ENCODE measurements around the gene OR9G1. TPM values are rescaled to one million over a fixed set of nuclear protein-coding genes. Genes with fewer than 3 reads are reported as not detected.
"Not testable (repeated sequence)": the region's sequence is repeated elsewhere in the genome, so short reads cannot be mapped to it uniquely, and the experiment has no call there.

Gene OR9G1
- total and polyA plus RNA-seq, 2 of the 8 experiments (the other 6 are each of a cell fraction or from before 2014, with no cell fraction given), result not detected

GRCh38 chr11:56688554-56689100 lies 10.3 kb upstream of the OR9G1 start (continued):
- TF ChIP-seq GABPA (IDR thresholded peaks at IDR 0.05; ENCODE audit: borderline replicate concordance, insufficient read depth, low read length) (no peak), KDM1A (IDR thresholded peaks at IDR 0.05; ENCODE audit: borderline replicate concordance, low read length) (no peak), EZH2 (IDR thresholded peaks at IDR 0.05; ENCODE audit: low read depth, low read length, severe bottlenecking) (no peak), CHD2 (IDR thresholded peaks at IDR 0.05; ENCODE audit: low read length) (no peak)

- POLR2A ChIA-PET (ENCODE audit: partially characterized antibody); H3K23me2 ChIP-seq (ENCODE audit: low read depth, low read length); H3K4me3 ChIP-seq (ENCODE audit: extremely low read depth in 1 of 4, insufficient read depth in 2 of 4, low read depth in 3 of 4, low read length in 4 of 4); H4K8ac ChIP-seq (ENCODE audit: extremely low read depth, insufficient read depth, low read length); H3K9ac ChIP-seq (replicated peaks in 1 of 4; ENCODE audit: extremely low read depth in 1 of 4, low read depth in 3 of 4, low read length in 3 of 4); H2AK5ac ChIP-seq (ENCODE audit: low read depth, low read length); H3K23ac ChIP-seq (ENCODE audit: insufficient read length); H3K9me3 ChIP-seq (ENCODE audit: insufficient read depth in 2 of 2, low read depth in 1 of 2, low read length in 1 of 2); H3K4me1 ChIP-seq (replicated peaks in 1 of 4; ENCODE audit: control insufficient read depth in 3 of 4, insufficient read depth in 4 of 4, low read length in 3 of 4); H3K36me3 ChIP-seq (ENCODE audit: control insufficient read depth in 2 of 4, insufficient read depth in 4 of 4, low read length in 3 of 4); H4K91ac ChIP-seq (replicated peaks; ENCODE audit: insufficient read length, low read length); H2BK20ac ChIP-seq (ENCODE audit: low read length); H3K4me2 ChIP-seq (ENCODE audit: insufficient read depth in 1 of 2, low read depth in 2 of 2, low read length in 2 of 2); H2BK120ac ChIP-seq (replicated peaks; ENCODE audit: low read depth, low read length); DNase-seq (ENCODE audit: low read depth in 1 of 2, low spot score in 2 of 2); H3K18ac ChIP-seq (ENCODE audit: extremely low read depth, low read length); H3K14ac ChIP-seq (ENCODE audit: insufficient read length); H3K56ac ChIP-seq (replicated peaks; ENCODE audit: insufficient read length, low read depth, low read length); H3K27me3 ChIP-seq (replicated peaks in 1 of 4; ENCODE audit: control insufficient read depth in 3 of 4, extremely low read depth in 1 of 4, insufficient read depth in 3 of 4, low read length in 3 of 4); CTCF ChIA-PET (ENCODE audit: partially characterized antibody); H2BK5ac ChIP-seq (ENCODE audit: low read depth, low read length); H3K27ac ChIP-seq (ENCODE audit: low read depth, low read length); H3K79me2 ChIP-seq (ENCODE audit: control insufficient read depth in 1 of 2, insufficient read depth in 2 of 2, low read length in 2 of 2); H2BK15ac ChIP-seq (ENCODE audit: low read length); H4K5ac ChIP-seq (ENCODE audit: insufficient read length, low read depth, low read length); H2BK12ac ChIP-seq (ENCODE audit: low read depth, low read length); H4K20me1 ChIP-seq (replicated peaks in 1 of 2; ENCODE audit: control insufficient read depth in 1 of 2, insufficient read depth in 2 of 2, low read length in 2 of 2); H3K4ac ChIP-seq (replicated peaks; ENCODE audit: insufficient read length, low read depth, low read length); H3K79me1 ChIP-seq (ENCODE audit: low read depth, low read length); H2AFZ ChIP-seq (ENCODE audit: low read length): not testable (repeated sequence)
- 100% methylated on average over 3 of the region's 3 CpGs; no CpG with 5 or more reads in 1 of the 2 experiments for WGBS, 2 experiments (ENCODE audit: extremely low coverage in 1 of 2, insufficient coverage in 1 of 2, insufficient read length in 1 of 2, insufficient replicate concordance in 2 of 2, low coverage in 1 of 2, low lambda C conversion rate in 2 of 2, missing lambda C conversion rate in 1 of 2)
- FAIRE-seq, result peak; percentile 83
These were observed 7.7 kb upstream of the OR9G1 start for GRCh38 chr11:56691179-56691578.

Measured in H1 (cell line).